Neuronal stem cell (in vitro differentiated cells): ENCODE measurements around the gene ALDH3A1.

ENCODE experiments used
- DNase-seq: peaks from one replicate; pipeline ENCODE4 v3.0.0-alpha.2; 2013; ENCODE audit warnings: low spot score
- H2AFZ ChIP-seq: one replicate; pipeline ENCODE4 v1.6.1; 2013; ENCODE audit warnings: mild to moderate bottlenecking, low read length, inconsistent platforms
- H2AK5ac ChIP-seq: 2 replicates; pipeline ENCODE4 v1.6.1; 2013; ENCODE audit warnings: low read depth, mild to moderate bottlenecking, inconsistent platforms, low read length, moderate library complexity, mixed read lengths
- H2BK120ac ChIP-seq: 2 replicates; pipeline ENCODE4 v1.6.1; 2013; ENCODE audit warnings: low read depth, mild to moderate bottlenecking, inconsistent platforms, low read length, moderate library complexity, mixed read lengths
- H2BK12ac ChIP-seq: one replicate; pipeline ENCODE4 v1.6.1; 2013; ENCODE audit warnings: low read length, inconsistent platforms
- H2BK15ac ChIP-seq: 2 replicates; pipeline ENCODE4 v1.6.1; 2013; ENCODE audit warnings: mild to moderate bottlenecking, low read length, inconsistent platforms, mixed read lengths
- H2BK5ac ChIP-seq: one replicate; pipeline ENCODE4 v1.6.1; 2013; ENCODE audit warnings: inconsistent platforms, mild to moderate bottlenecking, low read length, moderate library complexity
- H3K14ac ChIP-seq: one replicate; pipeline ENCODE4 v1.6.1; 2013; ENCODE audit warnings: low read length, inconsistent platforms
- H3K18ac ChIP-seq: 2 replicates; pipeline ENCODE4 v1.6.1; 2013; ENCODE audit warnings: low read length, inconsistent platforms
- H3K23ac ChIP-seq: 2 replicates; pipeline ENCODE4 v1.6.1; 2013; ENCODE audit warnings: low read depth, mild to moderate bottlenecking, mixed read lengths, low read length, inconsistent platforms; ENCODE audit not compliant: poor library complexity
- H3K27ac ChIP-seq: replicated peaks from 3 replicates; pipeline ENCODE4 v1.5.1; 2013; ENCODE audit warnings: low read length, inconsistent platforms
- H3K27me3 ChIP-seq, 3 experiments: 2 replicates each; pipeline ENCODE4 v1.6.1; 2013; ENCODE audit warnings: low read length in 3 of 3, mild to moderate bottlenecking in 2 of 3, inconsistent platforms in 1 of 3, low read depth in 1 of 3, mixed read lengths in 1 of 3, moderate library complexity in 1 of 3; ENCODE audit not compliant: control insufficient read depth in 3 of 3, insufficient read depth in 3 of 3
- H3K36me3 ChIP-seq, 2 donors: replicated peaks in 1 of 2; 2 replicates each; pipeline ENCODE4 v1.6.1; 2013; ENCODE audit warnings: low read length in 2 of 2; ENCODE audit not compliant: control insufficient read depth in 2 of 2, insufficient read depth in 2 of 2
- H3K4ac ChIP-seq: 2 replicates; pipeline ENCODE4 v1.6.1; 2013; ENCODE audit warnings: inconsistent platforms, mild to moderate bottlenecking, low read length, moderate library complexity
- H3K4me1 ChIP-seq, 2 donors: 1 replicate in 1 of 2; 2 replicates in 1 of 2; pipeline ENCODE4 v1.6.1; 2013; ENCODE audit warnings: low read length in 2 of 2, low read depth in 1 of 2; ENCODE audit not compliant: control insufficient read depth in 2 of 2, insufficient read depth in 1 of 2
- H3K4me2 ChIP-seq: one replicate; pipeline ENCODE4 v1.6.1; 2013; ENCODE audit warnings: mild to moderate bottlenecking, low read length, inconsistent platforms; ENCODE audit not compliant: insufficient read depth, poor library complexity, severe bottlenecking
- H3K4me3 ChIP-seq, 2 donors: 2 replicates each; pipeline ENCODE4 v1.5.1; 2013; ENCODE audit warnings: low read length in 2 of 2, mild to moderate bottlenecking in 2 of 2, inconsistent platforms in 1 of 2, moderate library complexity in 1 of 2
- H3K79me1 ChIP-seq: one replicate; pipeline ENCODE4 v1.6.1; 2013; ENCODE audit warnings: low read depth, mild to moderate bottlenecking, inconsistent platforms, low read length, moderate library complexity
- H3K9ac ChIP-seq: one replicate; pipeline ENCODE4 v1.6.1; 2013; ENCODE audit warnings: mild to moderate bottlenecking, low read depth, low read length, inconsistent platforms; ENCODE audit not compliant: poor library complexity
- H3K9me3 ChIP-seq, 2 donors: replicated peaks in 1 of 2; 2 replicates each; pipeline versions ENCODE3 to v1.6.1; 2013; ENCODE audit warnings: low read length in 2 of 2, mild to moderate bottlenecking in 2 of 2, inconsistent platforms in 1 of 2, low read depth in 1 of 2, mixed read lengths in 1 of 2, moderate library complexity in 1 of 2; ENCODE audit not compliant: control insufficient read depth in 2 of 2, insufficient read depth in 1 of 2
- H4K8ac ChIP-seq: one replicate; pipeline ENCODE4 v1.6.1; 2013; ENCODE audit warnings: low read depth, mild to moderate bottlenecking, inconsistent platforms, low read length, moderate library complexity
- H4K91ac ChIP-seq: one replicate; pipeline ENCODE4 v1.6.1; 2013; ENCODE audit warnings: low read length, low read depth, mild to moderate bottlenecking, inconsistent platforms; ENCODE audit not compliant: poor library complexity
- WGBS, 2 donors: extraction: QIAGEN DNeasy Blood & Tissue Kit; methylation state at CpG; one replicate each; pipeline ENCODE4 v1.1.7; 2013; ENCODE audit warnings: missing lambda C conversion rate in 2 of 2, mixed read lengths in 1 of 2; ENCODE audit not compliant: insufficient read length in 2 of 2, insufficient replicate concordance in 1 of 2; ENCODE audit errors: extremely low coverage in 2 of 2; 5-methylcytosine and 5-hydroxymethylcytosine counted together

ALDH3A1 gene

DNA sequence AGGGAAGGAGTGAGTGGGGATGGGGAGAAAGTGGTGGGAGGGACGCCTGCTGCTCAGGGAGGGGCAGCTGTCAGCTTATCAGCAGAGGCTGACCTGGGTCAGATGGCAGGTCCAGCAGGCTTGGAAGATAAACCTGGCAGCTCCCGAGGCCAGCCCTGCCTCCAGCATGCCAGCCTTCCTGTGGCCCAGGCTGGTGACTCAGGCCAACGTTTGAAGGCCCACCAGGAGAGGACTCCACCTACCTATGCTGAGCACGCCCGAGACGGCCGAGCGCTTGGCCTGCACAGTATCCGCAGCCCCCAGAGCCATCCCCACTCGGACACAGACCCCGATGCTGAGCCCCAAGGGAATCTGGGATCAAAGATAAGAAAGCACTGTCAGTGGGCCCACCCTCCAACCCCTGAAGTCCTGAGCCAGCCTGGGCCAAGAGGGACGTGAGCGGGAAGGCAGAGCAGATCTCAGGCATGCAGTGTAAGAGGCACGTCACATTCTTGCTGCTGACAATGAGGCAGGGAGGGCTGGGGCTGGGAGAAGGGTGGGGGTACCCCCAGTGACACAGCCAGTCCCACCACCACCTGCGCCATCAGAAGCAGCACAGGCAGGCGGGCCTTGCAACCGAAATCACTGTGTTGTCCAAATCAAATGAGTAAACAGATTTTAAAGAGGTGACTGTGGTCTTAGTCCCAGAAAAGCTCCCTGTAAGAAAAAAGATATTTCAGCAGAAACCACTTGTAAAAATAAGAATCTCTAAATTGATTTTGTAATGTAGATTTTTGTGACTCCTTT, 44.1 kb downstream of the ALDH3A1 start:
- Histone ChIP-seq H3K23ac (peak overlapping the region; percentile 46), H3K79me1 (no peaks in the 10 kb centered on the region), H4K8ac (peak overlapping the region; percentile 99), H3K4ac (no peak overlapping the region), H2BK120ac (no peak overlapping the region), H3K4me1 (peaks cover 19 to 40% of the 10 kb centered on the region in 2 donors), H3K4me3 (no peak overlapping the region), H3K9ac (peak overlapping the region; percentile 55), H3K18ac (peak overlapping the region; percentile 68), H4K91ac (no peak overlapping the region), H3K4me2 (no peak overlapping the region), H2BK15ac (peak overlapping the region; percentile 7), H3K27me3 (peaks cover 0 to 2% (median 0%) of the 10 kb centered on the region in 3 experiments), H2AK5ac (peak overlapping the region; percentile 94), H3K14ac (no peak overlapping the region), H3K27ac (peak overlapping the region; percentile 27), H3K36me3 (no peaks in the 10 kb centered on the region), H2AFZ (peak overlapping the region; percentile 64), H2BK12ac (peak overlapping the region; percentile 86), H3K9me3 (no peaks in the 10 kb centered on the region), H2BK5ac (peak overlapping the region; percentile 88)
- DNase-seq = no peak
- no CpG with 5 or more reads among the region's 17 CpGs for WGBS, 2 donors

DNA sequence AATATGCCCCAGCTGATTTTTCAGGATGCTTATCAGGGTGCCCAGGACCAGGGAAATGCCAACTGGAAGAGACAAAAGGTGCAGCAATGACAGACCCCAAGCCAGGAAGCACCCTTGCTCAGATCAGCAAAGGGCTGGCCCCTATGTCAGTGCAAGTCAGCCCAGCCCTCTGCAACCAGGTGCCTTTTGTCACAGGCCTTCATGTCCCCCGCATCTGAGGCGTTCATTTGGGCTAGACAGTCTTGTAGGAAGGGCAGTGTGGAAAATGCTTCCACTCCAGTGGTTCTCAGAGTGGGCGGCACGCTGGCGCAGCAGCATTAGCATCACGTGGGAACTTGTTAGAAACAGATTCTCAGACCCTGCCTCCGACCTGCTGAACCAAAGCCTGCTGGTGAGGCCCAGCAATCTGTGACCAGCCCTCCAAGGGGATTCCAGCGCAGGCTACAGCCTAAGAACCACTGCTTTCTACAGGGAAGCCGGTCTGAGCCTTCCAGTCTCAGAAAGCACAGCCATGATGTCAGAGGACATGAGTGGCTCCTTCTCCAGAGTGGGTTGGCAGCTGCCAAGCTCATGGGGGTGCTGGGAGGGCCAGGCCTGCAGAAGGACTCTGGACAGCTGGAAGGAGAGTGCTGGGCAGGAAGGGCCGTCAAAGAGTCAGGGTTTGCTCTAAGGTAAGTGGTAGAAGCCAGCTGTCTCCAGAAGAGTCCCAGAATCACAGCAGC, 44.8 kb downstream of the ALDH3A1 start:
- WGBS, 2 donors = no CpG with 5 or more reads among the region's 10 CpGs
- H3K27me3 ChIP-seq = no peaks in the 10 kb centered on the region
- no peak overlapping the region for H4K8ac ChIP-seq
- H2AK5ac ChIP-seq = peak overlapping the region; percentile 94
- no peaks in the 10 kb centered on the region for H3K79me1 ChIP-seq
- peak overlapping the region; percentile 7 for H2BK15ac ChIP-seq
- peak overlapping the region; percentile 27 for H3K27ac ChIP-seq
- no peaks in the 10 kb centered on the region for H3K9me3 ChIP-seq
- peak overlapping the region; percentile 46 for H3K23ac ChIP-seq
- H3K4me1 ChIP-seq = peaks cover 19 to 40% of the 10 kb centered on the region in 2 donors
- no peak overlapping the region for H2BK120ac ChIP-seq
- H3K4me2 ChIP-seq = no peak overlapping the region
- H3K9ac ChIP-seq = peak overlapping the region; percentile 55
- H3K14ac ChIP-seq = no peak overlapping the region
- no peak overlapping the region for H3K4ac ChIP-seq
- peak overlapping the region; percentile 88 for H2BK5ac ChIP-seq
- peak overlapping the region; percentile 64 for H2AFZ ChIP-seq
- H3K4me3 ChIP-seq = no peak overlapping the region
- H3K18ac ChIP-seq = peak overlapping the region; percentile 68
- no peak for DNase-seq
- H4K91ac ChIP-seq = no peak overlapping the region
- H3K36me3 ChIP-seq = no peaks in the 10 kb centered on the region
- H2BK12ac ChIP-seq = peak overlapping the region; percentile 86

DNA sequence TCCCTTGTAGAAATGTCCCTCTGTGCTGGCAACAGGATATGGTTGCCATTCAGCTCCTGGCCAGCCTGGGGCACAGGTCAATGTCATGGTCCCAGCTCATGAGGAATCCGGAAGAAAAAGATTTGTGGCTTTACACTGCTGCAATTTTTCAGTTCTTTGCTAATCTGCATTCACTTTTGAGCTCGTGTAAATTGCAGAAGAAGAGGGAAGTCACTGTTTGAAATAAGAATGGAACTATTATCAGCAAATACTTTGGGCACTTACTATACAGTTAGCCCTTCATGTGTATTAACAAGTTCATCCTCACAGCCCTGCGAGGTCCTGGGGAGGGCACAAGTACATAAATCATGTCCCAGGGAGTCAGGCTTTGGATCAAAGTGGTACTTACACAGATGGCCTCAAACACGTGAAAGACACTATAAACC, 45.9 kb downstream of the ALDH3A1 start:
- H3K9ac ChIP-seq = no peak overlapping the region
- H3K4me2 ChIP-seq = no peak overlapping the region
- no peaks in the 10 kb centered on the region for H3K27me3 ChIP-seq
- H3K79me1 ChIP-seq = no peaks in the 10 kb centered on the region
- H2BK15ac ChIP-seq = no peak overlapping the region
- no peak overlapping the region for H3K4ac ChIP-seq
- no CpG with 5 or more reads among the region's 4 CpGs for WGBS, 2 donors
- H3K36me3 ChIP-seq = no peaks in the 10 kb centered on the region
- H4K91ac ChIP-seq = no peak overlapping the region
- H4K8ac ChIP-seq = no peak overlapping the region
- no peak overlapping the region for H2BK12ac ChIP-seq
- H3K4me3 ChIP-seq = no peak overlapping the region
- no peak overlapping the region for H3K27ac ChIP-seq
- no peak overlapping the region for H2AK5ac ChIP-seq
- H2AFZ ChIP-seq = no peak overlapping the region
- H2BK5ac ChIP-seq = no peak overlapping the region
- H3K9me3 ChIP-seq = no peaks in the 10 kb centered on the region
- no peak for DNase-seq
- no peak overlapping the region for H3K18ac ChIP-seq
- peaks cover 19 to 36% of the 10 kb centered on the region in 2 donors for H3K4me1 ChIP-seq
- no peak overlapping the region for H2BK120ac ChIP-seq
- H3K23ac ChIP-seq = no peak overlapping the region
- H3K14ac ChIP-seq = no peak overlapping the region
